CD4-positive, alpha-beta T cell (primary cell): ENCODE results near the gene BOK. TPM values are rescaled to one million over a fixed set of nuclear protein-coding genes. Genes with fewer than 3 reads are reported as not detected.
"Not testable (repeated sequence)": the region's sequence is repeated elsewhere in the genome, so short reads cannot be mapped to it uniquely, and the experiment has no call there.

Experiments
- ATAC-seq: fragments of 200-7000 bp; cut with Tn5 transposase; one replicate; pipeline ENCODE4 v1.10.0; 2022; ENCODE audit warnings: mild to moderate bottlenecking; ENCODE audit not compliant: poor library complexity
- CTCF ChIA-PET: fragments of 350-600 bp; sonication (Branson Sonifier 250); formaldehyde crosslinking; loops from one replicate; lab custom pipeline; 2021; ENCODE audit warnings: antibody characterized with exemption, inconsistent platforms; lab: Charles Lee
- POLR2A ChIA-PET: fragments of 350-600 bp; sonication (Branson Sonifier 250); formaldehyde crosslinking; loops from one replicate; lab custom pipeline; 2021; ENCODE audit warnings: antibody characterized with exemption, inconsistent platforms; lab: Charles Lee
- DNase-seq, 14 experiments: peaks; one replicate each; pipeline ENCODE4 v3.0.0-alpha.2; 2013 to 2020; ENCODE audit warnings: mixed read lengths in 2 of 14
- H3K27ac ChIP-seq, 2 donors: one replicate each; pipeline versions ENCODE4 v1.5.1 to v1.7.0; 2013; ENCODE audit warnings: low read length in 2 of 2, low read depth in 1 of 2, mild to moderate bottlenecking in 1 of 2
- H3K27me3 ChIP-seq, 2 experiments: 1 replicate in 1 of 2; 2 replicates in 1 of 2; pipeline versions ENCODE4 v1.6.1 to v1.7.0; 2013; ENCODE audit warnings: low read length in 2 of 2, control low read depth in 1 of 2, mild to moderate bottlenecking in 1 of 2, moderate library complexity in 1 of 2; ENCODE audit not compliant: insufficient read depth in 2 of 2, control insufficient read depth in 1 of 2
- H3K36me3 ChIP-seq: one replicate; pipeline ENCODE4 v1.6.1; 2013; ENCODE audit warnings: low read length, control low read depth; ENCODE audit not compliant: insufficient read depth
- H3K4me1 ChIP-seq: one replicate; pipeline ENCODE4 v1.6.1; 2013; ENCODE audit warnings: low read length, control low read depth; ENCODE audit not compliant: insufficient read depth
- H3K4me3 ChIP-seq: one replicate; pipeline ENCODE4 v1.5.1; 2013; ENCODE audit warnings: mild to moderate bottlenecking, low read length, moderate library complexity
- H3K9me3 ChIP-seq, 2 experiments: 1 replicate in 1 of 2; 2 replicates in 1 of 2; pipeline versions ENCODE4 v1.6.1 to v1.7.0; 2013; ENCODE audit warnings: low read length in 2 of 2, mild to moderate bottlenecking in 2 of 2, control low read depth in 1 of 2, moderate library complexity in 1 of 2; ENCODE audit not compliant: control insufficient read depth in 1 of 2, insufficient read depth in 1 of 2
- H3K27ac Mint-ChIP-seq: one replicate; pipeline ENCODE4 v1.8.0; 2020; ENCODE audit warnings: mixed read lengths
- H3K27me3 Mint-ChIP-seq: one replicate; pipeline ENCODE4 v1.8.0; 2021; ENCODE audit warnings: mixed read lengths
- H3K36me3 Mint-ChIP-seq: one replicate; pipeline ENCODE4 v1.8.0; 2021; ENCODE audit warnings: low read depth, mixed read lengths
- H3K4me1 Mint-ChIP-seq: one replicate; pipeline ENCODE4 v1.8.0; 2021; ENCODE audit warnings: low read depth, mixed read lengths
- H3K4me3 Mint-ChIP-seq: one replicate; pipeline ENCODE4 v1.8.0; 2020; ENCODE audit warnings: mild to moderate bottlenecking, mixed read lengths
- H3K9me3 Mint-ChIP-seq: one replicate; pipeline ENCODE4 v1.8.0; 2020; ENCODE audit warnings: mixed read lengths
- CTCF ChIP-seq: fragments of 200-600 bp; IDR thresholded peaks from one replicate; pipeline ENCODE4 v1.8.0; 2022; ENCODE audit warnings: antibody characterized with exemption, mild to moderate bottlenecking
- intact Hi-C, 2 experiments: fragments of 100-400 bp; cut with DNase I in 1 of 2; cut with micrococcal nuclease in 1 of 2; formaldehyde crosslinking; loops; one replicate each; pipeline versions ENCODE4 v1.15.1 to v1.9.0; 2023 to 2025; cut with DNase I, micrococcal nuclease
- total RNA-seq, 174 experiments: library from RNA in 2 of 174; stranded (reverse) in 2 of 174; gene quantifications; one replicate each; pipeline ENCODE4 v1.2.3 and lab custom pipeline; 2021 to 2026

The BOK gene
- total RNA-seq, 2 experiments from 2014 or later, result not detected

GRCh38 chr2:241566468-241566867 lies 7.9 kb downstream of the BOK start:
- Histone ChIP-seq H3K9me3 (no peaks in the 10 kb centered on the region), H3K27me3 (no peaks in the 10 kb centered on the region), H3K27ac (no peak overlapping the region), H3K36me3 (no peaks in the 10 kb centered on the region), H3K4me1 (no peaks in the 10 kb centered on the region), H3K4me3 (no peak overlapping the region)
- Mint-ChIP-seq H3K9me3 (no peaks in the 10 kb centered on the region), H3K27ac (no peak overlapping the region), H3K4me1 (no peaks in the 10 kb centered on the region), H3K4me3 (no peak overlapping the region), H3K27me3 (no peaks in the 10 kb centered on the region), H3K36me3 (no peaks in the 10 kb centered on the region)
- CTCF ChIA-PET, result no interaction called here
- TF ChIP-seq CTCF, result no peak
- POLR2A ChIA-PET, result no interaction called here
- no peak for ATAC-seq
- intact Hi-C loops, result no loop called here
- no peak for DNase-seq

GRCh38 chr2:241567266-241567665 lies 8.7 kb downstream of the BOK start:
- H3K36me3 Mint-ChIP-seq, H3K4me3 Mint-ChIP-seq, H3K27ac ChIP-seq, H3K4me1 Mint-ChIP-seq, CTCF ChIA-PET, H3K4me1 ChIP-seq, H3K27me3 Mint-ChIP-seq, H3K27ac Mint-ChIP-seq, intact Hi-C loops, DNase-seq, H3K36me3 ChIP-seq, H3K4me3 ChIP-seq, POLR2A ChIA-PET, ATAC-seq, H3K9me3 Mint-ChIP-seq, H3K9me3 ChIP-seq, H3K27me3 ChIP-seq: not testable (repeated sequence)

- no peaks in the 10 kb centered on the region for H3K4me1 ChIP-seq
- Mint-ChIP-seq H3K27ac (no peak overlapping the region), H3K4me1 (no peaks in the 10 kb centered on the region), H3K36me3 (no peaks in the 10 kb centered on the region), H3K4me3 (no peak overlapping the region), H3K27me3 (no peaks in the 10 kb centered on the region), H3K9me3 (no peaks in the 10 kb centered on the region)
- intact Hi-C loops, result no loop called here
- H3K27ac ChIP-seq, result no peak overlapping the region
- no peaks in the 10 kb centered on the region for H3K27me3 ChIP-seq
- no peak for TF ChIP-seq CTCF
- H3K4me3 ChIP-seq, result no peak overlapping the region
- no peaks in the 10 kb centered on the region for H3K36me3 ChIP-seq
- ATAC-seq (no peak), DNase-seq (no peak)
- H3K9me3 ChIP-seq, result no peaks in the 10 kb centered on the region
- ChIA-PET CTCF (no interaction called here), POLR2A (no interaction called here)
These were observed 9.2 kb downstream of the BOK start for GRCh38 chr2:241567776-241568175.

- no peaks in the 10 kb centered on the region for H3K27me3 Mint-ChIP-seq
- H3K9me3 ChIP-seq, result no peaks in the 10 kb centered on the region
- H3K27ac ChIP-seq, result no peak overlapping the region
- no peak overlapping the region for H3K4me3 Mint-ChIP-seq
- no peaks in the 10 kb centered on the region for H3K4me1 ChIP-seq
- H3K27ac Mint-ChIP-seq, result no peak overlapping the region
- intact Hi-C loops, result no loop called here
- DNase-seq, result no peak
- POLR2A ChIA-PET, result no interaction called here
- H3K36me3 ChIP-seq, result no peaks in the 10 kb centered on the region
- H3K4me1 Mint-ChIP-seq, result no peaks in the 10 kb centered on the region
- no peaks in the 10 kb centered on the region for H3K36me3 Mint-ChIP-seq
- CTCF ChIA-PET, result no interaction called here
- TF ChIP-seq CTCF, result no peak
- ATAC-seq, result no peak
- H3K27me3 ChIP-seq, result no peaks in the 10 kb centered on the region
- no peak overlapping the region for H3K4me3 ChIP-seq
- H3K9me3 Mint-ChIP-seq, result no peaks in the 10 kb centered on the region
These were observed 10.2 kb downstream of the BOK start for GRCh38 chr2:241568726-241569125.
